ENCODE results near the gene LPP.

DNA sequence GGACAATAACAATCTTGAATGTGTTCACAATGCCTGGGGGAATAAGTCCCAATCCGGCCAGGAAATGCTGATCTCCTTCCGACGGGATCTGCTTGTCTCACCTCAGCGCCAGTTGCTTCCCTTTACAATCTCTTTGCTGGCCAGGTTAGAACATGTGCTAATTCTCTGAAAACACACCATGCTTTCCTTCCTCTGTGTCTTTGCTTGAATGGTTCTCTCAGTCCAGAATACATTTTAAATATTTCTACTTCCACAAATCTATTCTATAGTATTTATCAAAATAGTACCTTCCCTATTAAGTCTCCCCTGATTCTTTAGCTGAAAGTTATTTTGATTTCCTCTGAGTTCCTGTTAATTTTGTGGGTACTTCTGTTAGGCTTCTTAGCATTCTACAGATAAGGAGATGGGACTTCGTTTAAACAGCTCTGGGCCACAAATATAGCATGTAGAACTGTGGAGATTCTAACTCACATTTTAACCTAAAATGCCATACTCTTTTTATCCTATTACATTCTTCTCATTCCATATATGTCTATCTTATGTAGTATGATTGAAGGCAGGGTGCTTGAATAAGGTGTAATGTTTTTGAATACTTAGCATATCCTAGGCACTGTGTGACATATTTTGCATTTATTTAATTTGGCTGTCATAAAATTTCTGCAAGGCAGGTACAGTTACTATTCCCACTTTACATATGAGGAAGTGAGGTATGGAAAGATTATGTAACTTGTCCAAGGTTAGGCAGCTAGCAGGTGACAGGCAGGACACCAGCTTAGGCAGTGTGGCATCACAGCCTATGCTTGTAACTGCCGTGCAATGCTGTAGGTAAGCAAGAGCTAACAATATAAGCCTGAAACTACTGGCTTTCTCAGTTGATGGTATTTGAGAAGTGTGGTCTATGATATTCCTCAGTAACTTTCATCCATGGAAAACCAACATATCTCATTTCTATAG, 299.8 kb downstream of the LPP start:
- TF ChIP-seq, protein P1, sequence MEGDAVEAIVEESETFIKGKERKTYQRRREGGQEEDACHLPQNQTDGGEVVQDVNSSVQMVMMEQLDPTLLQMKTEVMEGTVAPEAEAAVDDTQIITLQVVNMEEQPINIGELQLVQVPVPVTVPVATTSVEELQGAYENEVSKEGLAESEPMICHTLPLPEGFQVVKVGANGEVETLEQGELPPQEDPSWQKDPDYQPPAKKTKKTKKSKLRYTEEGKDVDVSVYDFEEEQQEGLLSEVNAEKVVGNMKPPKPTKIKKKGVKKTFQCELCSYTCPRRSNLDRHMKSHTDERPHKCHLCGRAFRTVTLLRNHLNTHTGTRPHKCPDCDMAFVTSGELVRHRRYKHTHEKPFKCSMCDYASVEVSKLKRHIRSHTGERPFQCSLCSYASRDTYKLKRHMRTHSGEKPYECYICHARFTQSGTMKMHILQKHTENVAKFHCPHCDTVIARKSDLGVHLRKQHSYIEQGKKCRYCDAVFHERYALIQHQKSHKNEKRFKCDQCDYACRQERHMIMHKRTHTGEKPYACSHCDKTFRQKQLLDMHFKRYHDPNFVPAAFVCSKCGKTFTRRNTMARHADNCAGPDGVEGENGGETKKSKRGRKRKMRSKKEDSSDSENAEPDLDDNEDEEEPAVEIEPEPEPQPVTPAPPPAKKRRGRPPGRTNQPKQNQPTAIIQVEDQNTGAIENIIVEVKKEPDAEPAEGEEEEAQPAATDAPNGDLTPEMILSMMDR (IDR thresholded peaks at IDR 0.05 in 4 of 5, conservative IDR thresholded peaks at IDR 0.05 in 1 of 5), result no peak
- no peak for TF ChIP-seq POLR2A (IDR thresholded peaks at IDR 0.05)

All from gastrocnemius medialis (tissue), 4 donors.